Cardiac muscle cell (in vitro differentiated cells and primary cell): ENCODE measurements around the gene ETAA1. TPM values are rescaled to one million over a fixed set of nuclear protein-coding genes. Genes with fewer than 3 reads are reported as not detected.

Source experiments
- DNase-seq, 2 donors: peaks; one replicate each; pipeline versions ENCODE4 v3.0.0 to v3.0.0-alpha.2; 2010 to 2017; ENCODE audit warnings: low read depth in 1 of 2, low spot score in 1 of 2
- H3K27ac ChIP-seq: fragments of 200-600 bp; sonication (generic); 2 replicates; pipeline ENCODE4 v1.5.1; 2016
- H3K27me3 ChIP-seq: fragments of 200-600 bp; sonication (generic); 2 replicates; pipeline ENCODE4 v1.6.0; 2016; ENCODE audit warnings: control low read depth
- H3K36me3 ChIP-seq: fragments of 200-600 bp; sonication (generic); 2 replicates; pipeline ENCODE4 v1.5.1; 2016; ENCODE audit warnings: control low read depth
- H3K4me1 ChIP-seq: fragments of 200-600 bp; sonication (generic); 2 replicates; pipeline ENCODE4 v1.8.1; 2017; ENCODE audit warnings: low read depth, mild to moderate bottlenecking, mixed run types
- H3K4me3 ChIP-seq: fragments of 200-600 bp; sonication (generic); 2 replicates; pipeline ENCODE4 v1.5.1; 2016; ENCODE audit warnings: mild to moderate bottlenecking
- H3K9me3 ChIP-seq: fragments of 200-600 bp; sonication (generic); 2 replicates; pipeline ENCODE4 v1.5.1; 2017; ENCODE audit warnings: low read depth, mild to moderate bottlenecking, control low read depth
- polyA plus RNA-seq: library from polyadenylated mRNA; unstranded; fragments of >200 nt; fragmentation: Nextera tagmentation; extraction: Ambion mirVana; gene quantifications from 2 replicates; pipeline ENCODE4 v1.2.1, GENCODE V29; 2016
- total RNA-seq: library from RNA; depleted of rRNA; stranded (reverse); fragments of >200 nt; gene quantifications from 2 replicates; pipeline ENCODE4 v1.2.3, GENCODE V29; 2016
- TF ChIP-seq, protein P1 (sequence below): IDR thresholded peaks from 2 replicates; pipeline ENCODE4 v1.5.1; 2012; ENCODE audit warnings: low read depth, mild to moderate bottlenecking, low read length

Gene ETAA1
- total and polyA plus RNA-seq, 2 experiments from 2014 or later = 8.9 to 26.5 TPM

DNA sequence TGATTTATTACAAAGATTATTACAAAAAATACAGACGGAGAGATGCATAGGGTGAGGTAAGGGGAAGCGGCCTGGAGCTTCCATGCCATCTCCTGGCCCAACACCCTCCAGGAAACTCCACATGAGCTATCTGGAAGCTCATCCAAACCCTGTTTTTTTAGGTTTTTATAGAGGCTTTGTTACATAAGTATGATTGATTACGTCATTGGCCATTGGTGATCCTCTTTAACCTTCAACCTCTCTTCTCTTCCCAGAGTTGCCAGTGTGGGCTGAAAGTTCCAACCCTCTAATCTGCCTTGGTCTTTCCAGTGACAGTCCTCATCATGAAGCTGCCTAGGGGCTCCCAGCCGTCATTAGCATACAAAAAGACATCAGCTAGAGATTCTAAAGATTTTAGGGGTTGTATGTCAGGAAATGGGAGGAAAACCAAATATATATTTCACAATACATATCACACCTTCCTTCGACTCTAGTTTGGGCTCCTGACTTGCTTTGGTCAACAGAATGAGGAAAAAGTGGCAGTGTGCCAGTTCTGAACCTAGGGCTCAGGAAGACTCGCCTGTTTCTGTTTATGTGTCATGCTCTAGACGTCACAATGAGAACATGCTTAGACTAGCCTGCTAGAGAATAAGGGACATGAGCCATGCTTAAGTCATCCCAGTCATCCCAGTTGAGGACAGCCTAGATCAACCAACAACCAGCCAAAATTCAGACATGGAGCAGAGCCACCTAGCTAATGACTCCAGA, 54.1 kb downstream of the ETAA1 start:
- peak in 1 of 2 donors; percentile 70 for DNase-seq
- H3K4me1 ChIP-seq = peaks cover 16% of the 10 kb centered on the region
- no peaks in the 10 kb centered on the region for H3K9me3 ChIP-seq
- H3K36me3 ChIP-seq = no peaks in the 10 kb centered on the region
- no peak overlapping the region for H3K27ac ChIP-seq
- TF ChIP-seq, protein P1, sequence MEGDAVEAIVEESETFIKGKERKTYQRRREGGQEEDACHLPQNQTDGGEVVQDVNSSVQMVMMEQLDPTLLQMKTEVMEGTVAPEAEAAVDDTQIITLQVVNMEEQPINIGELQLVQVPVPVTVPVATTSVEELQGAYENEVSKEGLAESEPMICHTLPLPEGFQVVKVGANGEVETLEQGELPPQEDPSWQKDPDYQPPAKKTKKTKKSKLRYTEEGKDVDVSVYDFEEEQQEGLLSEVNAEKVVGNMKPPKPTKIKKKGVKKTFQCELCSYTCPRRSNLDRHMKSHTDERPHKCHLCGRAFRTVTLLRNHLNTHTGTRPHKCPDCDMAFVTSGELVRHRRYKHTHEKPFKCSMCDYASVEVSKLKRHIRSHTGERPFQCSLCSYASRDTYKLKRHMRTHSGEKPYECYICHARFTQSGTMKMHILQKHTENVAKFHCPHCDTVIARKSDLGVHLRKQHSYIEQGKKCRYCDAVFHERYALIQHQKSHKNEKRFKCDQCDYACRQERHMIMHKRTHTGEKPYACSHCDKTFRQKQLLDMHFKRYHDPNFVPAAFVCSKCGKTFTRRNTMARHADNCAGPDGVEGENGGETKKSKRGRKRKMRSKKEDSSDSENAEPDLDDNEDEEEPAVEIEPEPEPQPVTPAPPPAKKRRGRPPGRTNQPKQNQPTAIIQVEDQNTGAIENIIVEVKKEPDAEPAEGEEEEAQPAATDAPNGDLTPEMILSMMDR = no peak
- H3K27me3 ChIP-seq = no peaks in the 10 kb centered on the region
- H3K4me3 ChIP-seq = no peak overlapping the region

DNA sequence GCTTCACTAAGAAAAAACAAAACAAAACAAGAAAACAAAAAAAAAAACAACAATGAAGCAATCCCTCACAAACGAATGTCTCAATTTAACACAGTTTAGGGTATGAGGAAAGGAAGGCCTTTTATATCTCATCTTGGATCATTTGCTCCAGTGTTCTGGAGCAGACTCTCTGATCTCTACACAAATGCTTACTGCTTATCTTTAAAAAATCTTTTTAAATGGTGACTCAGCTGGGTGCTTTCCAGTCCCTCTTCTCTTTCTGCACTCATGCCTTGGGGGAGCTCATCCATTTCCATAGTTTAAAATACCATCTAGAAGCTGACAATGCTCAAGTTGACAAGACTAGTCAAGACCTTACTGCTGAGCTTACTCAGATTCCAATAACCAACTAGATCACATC, 56.2 kb downstream of the ETAA1 start:
- no peaks in the 10 kb centered on the region for H3K36me3 ChIP-seq
- TF ChIP-seq, protein P1 = no peak
- H3K27ac ChIP-seq = no peak overlapping the region
- H3K4me1 ChIP-seq = peaks cover 7% of the 10 kb centered on the region
- DNase-seq = no peak
- no peak overlapping the region for H3K4me3 ChIP-seq
- no peaks in the 10 kb centered on the region for H3K9me3 ChIP-seq
- no peaks in the 10 kb centered on the region for H3K27me3 ChIP-seq

DNA sequence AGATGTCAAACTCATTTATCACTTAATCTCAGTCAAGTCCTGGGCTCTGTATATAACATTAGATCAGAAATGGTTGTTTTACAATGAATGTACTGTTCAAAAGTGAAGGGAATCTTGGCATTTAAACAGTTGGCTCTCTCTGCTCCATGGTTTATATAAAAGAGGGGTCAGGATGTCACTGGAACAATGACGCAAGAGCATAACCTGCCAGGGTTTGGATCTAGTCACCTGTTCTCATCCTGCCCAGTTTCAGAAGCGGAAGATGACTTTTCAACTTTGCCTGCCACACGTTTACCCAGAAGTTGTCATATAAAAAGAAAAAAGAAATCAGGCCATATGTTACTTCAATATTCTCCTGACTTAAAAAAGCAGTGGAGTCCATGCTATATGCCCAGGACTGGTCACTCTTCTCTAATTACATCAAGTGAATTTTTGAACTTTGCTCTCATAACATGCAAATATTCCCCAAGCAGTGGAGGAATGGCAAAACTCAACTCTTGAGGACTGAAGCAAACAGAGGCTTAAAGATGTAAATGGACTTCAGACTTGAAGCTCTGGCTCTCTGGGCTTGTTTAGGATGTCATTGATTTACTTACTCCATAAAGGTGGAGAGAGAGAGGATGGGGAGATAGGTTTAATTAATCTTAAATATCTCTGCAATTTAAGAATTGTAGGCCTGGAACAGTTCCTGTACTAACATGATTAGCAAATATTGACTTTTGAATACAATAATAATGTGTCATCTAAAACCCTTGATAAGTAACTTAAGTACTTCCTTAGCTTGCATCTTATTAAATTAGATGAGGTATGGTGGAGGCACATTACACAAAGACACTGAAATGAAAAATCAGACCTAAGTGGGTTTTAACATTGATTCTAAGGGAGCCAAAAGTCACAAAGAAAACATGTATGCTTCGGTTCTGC, 58.3 kb downstream of the ETAA1 start:
- TF ChIP-seq, protein P1 = no peak
- Histone ChIP-seq H3K36me3 (no peaks in the 10 kb centered on the region), H3K9me3 (no peaks in the 10 kb centered on the region), H3K4me1 (no peaks in the 10 kb centered on the region), H3K27ac (no peak overlapping the region), H3K27me3 (no peaks in the 10 kb centered on the region), H3K4me3 (no peak overlapping the region)
- DNase-seq = no peak

DNA sequence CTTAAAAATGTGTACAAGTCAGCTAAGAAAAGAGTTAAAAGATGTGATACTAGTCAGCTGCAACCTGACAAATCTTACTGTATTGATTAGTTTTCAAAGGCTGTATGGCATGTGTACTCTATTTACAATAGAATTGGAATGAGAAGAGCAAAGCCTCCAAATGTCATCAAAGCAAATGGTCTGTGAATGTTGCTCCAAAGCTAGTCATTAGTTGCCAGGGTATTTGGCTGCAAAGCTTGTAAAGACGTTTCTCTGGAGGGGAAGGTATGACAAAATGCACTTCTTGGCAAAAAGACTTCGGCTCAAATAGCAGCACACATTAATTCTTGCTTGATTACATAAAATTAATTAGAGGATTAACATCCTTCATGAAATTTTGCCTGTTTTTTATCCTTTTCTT, 59.3 kb downstream of the ETAA1 start:
- H3K4me1 ChIP-seq = no peaks in the 10 kb centered on the region
- no peaks in the 10 kb centered on the region for H3K9me3 ChIP-seq
- H3K27me3 ChIP-seq = no peaks in the 10 kb centered on the region
- no peak overlapping the region for H3K4me3 ChIP-seq
- no peak for DNase-seq
- TF ChIP-seq, protein P1 = no peak
- H3K27ac ChIP-seq = no peak overlapping the region
- no peaks in the 10 kb centered on the region for H3K36me3 ChIP-seq

DNA sequence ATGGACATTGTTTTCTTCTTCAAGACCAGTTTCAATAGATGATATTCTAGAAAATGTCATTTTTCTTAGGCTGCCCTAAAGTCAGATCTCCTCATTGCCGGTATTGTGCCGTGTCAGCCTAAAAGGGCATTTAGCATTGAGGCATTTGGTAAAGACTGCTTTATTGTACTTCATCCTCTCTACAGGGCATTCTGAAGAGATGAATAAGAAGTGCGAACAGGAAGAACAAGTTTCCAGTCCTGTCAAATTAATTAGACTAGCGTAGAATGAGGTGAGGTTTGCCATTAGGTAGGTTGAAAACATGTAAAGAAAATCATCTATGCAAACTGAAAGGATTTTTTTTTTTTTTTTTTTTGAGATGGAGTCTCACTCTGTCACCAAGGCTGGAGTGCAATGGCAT, 60.6 kb downstream of the ETAA1 start:
- H3K27ac ChIP-seq = no peak overlapping the region
- H3K4me1 ChIP-seq = no peaks in the 10 kb centered on the region
- no peaks in the 10 kb centered on the region for H3K27me3 ChIP-seq
- no peak for DNase-seq
- TF ChIP-seq, protein P1 = no peak
- H3K9me3 ChIP-seq = no peaks in the 10 kb centered on the region
- no peak overlapping the region for H3K4me3 ChIP-seq
- H3K36me3 ChIP-seq = no peaks in the 10 kb centered on the region
